Uterus (tissue), 4 donors: ENCODE results near the gene HLCS. TPM values are rescaled to one million over a fixed set of nuclear protein-coding genes. Genes with fewer than 3 reads are reported as not detected.

ENCODE experiments used
- DNase-seq, 2 donors: peaks; one replicate each; pipeline ENCODE4 v3.0.0-alpha.2; 2019 to 2020
- H3K27ac ChIP-seq, 2 donors: fragments of 200-600 bp; sonication (generic); 1 replicate in 1 of 2; 2 replicates in 1 of 2; pipeline ENCODE4 v1.5.1; 2016 to 2018
- H3K27me3 ChIP-seq, 2 donors: fragments of 200-600 bp; sonication (generic); one replicate each; pipeline ENCODE4 v1.5.1; 2018 to 2019; ENCODE audit warnings: control low read depth in 1 of 2
- H3K36me3 ChIP-seq, 2 donors: fragments of 200-600 bp; sonication (generic); one replicate each; pipeline ENCODE4 v1.5.1; 2019; ENCODE audit warnings: control low read depth in 1 of 2
- H3K4me1 ChIP-seq, 2 donors: fragments of 200-600 bp; sonication (generic); one replicate each; pipeline ENCODE4 v1.5.1; 2018 to 2019; ENCODE audit warnings: control low read depth in 1 of 2
- H3K4me3 ChIP-seq, 2 donors: fragments of 200-600 bp; sonication (generic); 1 replicate in 1 of 2; 2 replicates in 1 of 2; pipeline ENCODE4 v1.5.1; 2018 to 2019; ENCODE audit warnings: mild to moderate bottlenecking in 1 of 2
- H3K9me3 ChIP-seq, 2 donors: fragments of 200-600 bp; sonication (generic); one replicate each; pipeline ENCODE4 v1.5.1; 2019; ENCODE audit warnings: control low read depth in 1 of 2
- POLR2A ChIP-seq, 2 donors: fragments of 450-650 bp; IDR thresholded peaks; one replicate each; pipeline ENCODE4 v1.6.1; 2016; ENCODE audit warnings: antibody characterized with exemption in 2 of 2, mild to moderate bottlenecking in 1 of 2, moderate library complexity in 1 of 2
- intact Hi-C: fragments of 100-400 bp; cut with DNase I; formaldehyde crosslinking; loops from one replicate; pipeline ENCODE4 v1.15.1; 2023; ENCODE audit warnings: low total_unique reads
- total RNA-seq, 4 donors: library from RNA; depleted of rRNA in 3 of 4; stranded (reverse); fragments of >200 nt in 3 of 4; gene quantifications; one replicate each; pipeline versions ENCODE4 v1.1.0 to v1.2.4, GENCODE V29; 2014 to 2023
- TF ChIP-seq, protein P1 (sequence below), 4 experiments: fragments of 200-600 bp in 2 of 4; fragments of 450-650 bp in 2 of 4; sonication (generic) in 2 of 4; IDR thresholded peaks; one replicate each; pipeline ENCODE4 v1.5.1; 2016 to 2019; ENCODE audit warnings: antibody characterized with exemption in 4 of 4, mild to moderate bottlenecking in 2 of 4, moderate library complexity in 1 of 4
- donor health status: DM: yes; HTN: yes; CAD: no.

The HLCS gene
- total RNA-seq, 4 donors from 2014 or later = 3.8 to 31.4 (median 15.4) TPM

DNA sequence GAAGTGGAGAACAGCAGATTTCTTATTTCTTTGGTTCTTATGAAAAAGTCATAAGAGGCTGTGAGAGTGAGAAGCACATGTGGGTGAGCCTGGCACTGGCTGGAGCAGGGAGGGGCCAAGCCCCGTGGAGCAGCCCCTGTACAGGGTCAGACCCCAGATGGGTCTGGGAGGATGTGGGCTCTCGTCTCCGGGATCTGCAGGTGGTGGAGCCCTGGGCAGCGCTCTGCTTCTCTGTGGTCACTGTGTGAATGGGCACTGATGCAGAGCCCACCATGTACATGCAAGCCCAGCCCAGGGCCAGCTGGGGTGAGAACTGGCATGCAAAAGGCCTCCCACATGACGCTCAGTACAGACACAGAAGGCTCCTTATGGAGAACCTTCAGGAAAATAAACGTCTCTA is 200.0 kb downstream of the HLCS start:
- H3K4me3 ChIP-seq = no peak overlapping the region
- intact Hi-C loops = no loop called here
- H3K9me3 ChIP-seq = no peaks in the 10 kb centered on the region
- no peaks in the 10 kb centered on the region for H3K27me3 ChIP-seq
- DNase-seq = no peak
- TF ChIP-seq, protein P1, sequence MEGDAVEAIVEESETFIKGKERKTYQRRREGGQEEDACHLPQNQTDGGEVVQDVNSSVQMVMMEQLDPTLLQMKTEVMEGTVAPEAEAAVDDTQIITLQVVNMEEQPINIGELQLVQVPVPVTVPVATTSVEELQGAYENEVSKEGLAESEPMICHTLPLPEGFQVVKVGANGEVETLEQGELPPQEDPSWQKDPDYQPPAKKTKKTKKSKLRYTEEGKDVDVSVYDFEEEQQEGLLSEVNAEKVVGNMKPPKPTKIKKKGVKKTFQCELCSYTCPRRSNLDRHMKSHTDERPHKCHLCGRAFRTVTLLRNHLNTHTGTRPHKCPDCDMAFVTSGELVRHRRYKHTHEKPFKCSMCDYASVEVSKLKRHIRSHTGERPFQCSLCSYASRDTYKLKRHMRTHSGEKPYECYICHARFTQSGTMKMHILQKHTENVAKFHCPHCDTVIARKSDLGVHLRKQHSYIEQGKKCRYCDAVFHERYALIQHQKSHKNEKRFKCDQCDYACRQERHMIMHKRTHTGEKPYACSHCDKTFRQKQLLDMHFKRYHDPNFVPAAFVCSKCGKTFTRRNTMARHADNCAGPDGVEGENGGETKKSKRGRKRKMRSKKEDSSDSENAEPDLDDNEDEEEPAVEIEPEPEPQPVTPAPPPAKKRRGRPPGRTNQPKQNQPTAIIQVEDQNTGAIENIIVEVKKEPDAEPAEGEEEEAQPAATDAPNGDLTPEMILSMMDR (IDR thresholded peaks at IDR 0.05) = no peak
- no peak for TF ChIP-seq POLR2A (IDR thresholded peaks at IDR 0.05)
- H3K4me1 ChIP-seq = no peaks in the 10 kb centered on the region
- H3K36me3 ChIP-seq = no peaks in the 10 kb centered on the region
- H3K27ac ChIP-seq = no peak overlapping the region

DNA sequence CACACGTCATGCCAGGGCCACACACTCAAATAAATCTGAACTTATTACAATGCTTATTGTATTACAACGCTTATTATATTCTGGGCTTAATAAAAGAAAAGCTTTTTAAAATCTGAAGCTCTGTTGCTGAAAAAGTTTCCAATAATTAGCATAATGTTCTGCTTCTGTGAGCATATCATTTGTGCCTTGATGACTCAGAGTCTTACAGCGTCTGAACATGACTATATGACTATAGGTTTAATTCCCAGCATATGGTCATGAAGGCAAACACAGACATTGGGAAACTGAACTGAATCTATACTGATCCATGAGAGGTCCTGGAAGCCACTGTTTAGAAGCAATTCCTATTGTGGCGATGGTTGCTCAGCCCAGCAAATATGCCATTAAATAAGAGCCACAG is 201.2 kb downstream of the HLCS start:
- no peaks in the 10 kb centered on the region for H3K36me3 ChIP-seq
- H3K9me3 ChIP-seq = no peaks in the 10 kb centered on the region
- no peak overlapping the region for H3K4me3 ChIP-seq
- intact Hi-C loops = no loop called here
- no peaks in the 10 kb centered on the region for H3K27me3 ChIP-seq
- no peak for DNase-seq
- H3K4me1 ChIP-seq = no peaks in the 10 kb centered on the region
- TF ChIP-seq, protein P1 (IDR thresholded peaks at IDR 0.05) = no peak
- no peak for TF ChIP-seq POLR2A (IDR thresholded peaks at IDR 0.05)
- no peak overlapping the region for H3K27ac ChIP-seq

DNA sequence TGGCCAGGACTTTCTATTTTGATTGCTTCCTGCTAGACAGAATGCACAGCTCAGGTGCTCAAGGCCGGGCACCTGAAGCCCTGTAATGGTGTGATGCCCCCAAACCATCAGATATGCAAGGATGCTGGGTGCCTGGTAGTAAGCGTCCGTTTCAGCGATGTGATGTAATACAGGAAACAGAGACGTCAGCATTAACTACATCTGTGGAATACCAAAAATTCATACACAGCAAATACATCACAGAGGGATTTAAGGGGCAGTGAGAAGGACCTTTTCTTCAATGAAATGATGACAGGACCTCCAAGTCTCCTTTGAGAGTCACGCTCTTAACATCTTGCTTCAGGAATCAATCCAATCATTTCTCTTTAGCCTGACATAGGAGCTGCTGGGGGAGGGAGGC is 203.2 kb downstream of the HLCS start:
- H3K27ac ChIP-seq = no peak overlapping the region
- DNase-seq = no peak
- H3K4me1 ChIP-seq = no peaks in the 10 kb centered on the region
- TF ChIP-seq POLR2A (IDR thresholded peaks at IDR 0.05) = no peak
- TF ChIP-seq, protein P1 (IDR thresholded peaks at IDR 0.05) = no peak
- H3K4me3 ChIP-seq = no peak overlapping the region
- no peaks in the 10 kb centered on the region for H3K27me3 ChIP-seq
- intact Hi-C loops = no loop called here
- H3K9me3 ChIP-seq = no peaks in the 10 kb centered on the region
- no peaks in the 10 kb centered on the region for H3K36me3 ChIP-seq

DNA sequence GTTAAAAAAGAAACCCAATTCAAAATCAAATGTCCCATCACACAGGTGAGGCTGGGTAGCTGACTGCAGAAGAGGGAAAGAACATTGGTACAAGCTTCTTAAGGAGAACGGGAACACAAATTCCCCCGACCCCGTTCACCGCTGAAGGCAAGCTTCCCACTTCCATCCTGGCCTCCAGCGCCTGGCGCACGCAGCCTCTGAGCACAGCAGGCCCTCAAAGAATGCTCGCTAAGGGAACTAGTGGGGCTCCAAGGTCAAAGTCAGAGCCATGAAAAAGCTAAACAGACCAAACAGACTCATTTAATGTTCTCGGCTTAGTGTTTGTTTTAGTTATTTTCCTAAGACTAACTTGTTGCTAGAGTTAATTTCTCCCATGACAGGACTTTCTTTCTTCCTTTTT is 203.8 kb downstream of the HLCS start:
- H3K4me1 ChIP-seq = no peaks in the 10 kb centered on the region
- H3K27me3 ChIP-seq = no peaks in the 10 kb centered on the region
- TF ChIP-seq, protein P1 (IDR thresholded peaks at IDR 0.05) = no peak
- TF ChIP-seq POLR2A (IDR thresholded peaks at IDR 0.05) = no peak
- H3K27ac ChIP-seq = no peak overlapping the region
- H3K36me3 ChIP-seq = no peaks in the 10 kb centered on the region
- intact Hi-C loops = no loop called here
- no peak overlapping the region for H3K4me3 ChIP-seq
- no peak for DNase-seq
- H3K9me3 ChIP-seq = no peaks in the 10 kb centered on the region

DNA sequence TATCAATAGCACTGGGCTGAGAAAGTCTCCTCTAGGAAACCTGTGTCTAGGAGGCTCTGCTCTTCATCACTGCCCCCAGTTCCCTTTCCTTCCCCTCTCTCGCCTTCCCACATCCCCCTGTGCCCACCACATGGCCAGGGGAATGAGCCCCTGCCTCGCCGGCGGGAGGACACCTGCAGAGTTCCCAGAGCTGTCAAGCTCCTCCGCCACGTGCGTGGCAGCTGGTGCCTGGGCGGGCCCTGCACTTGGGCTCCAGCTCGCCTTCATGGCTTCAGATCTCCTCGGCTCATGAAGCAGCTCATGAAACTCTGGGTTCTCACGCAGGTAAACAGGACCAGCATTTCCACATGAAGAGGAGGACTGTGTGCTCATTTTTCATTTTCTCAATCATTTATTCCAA is 204.8 kb downstream of the HLCS start:
- DNase-seq = no peak
- intact Hi-C loops = no loop called here
- H3K4me1 ChIP-seq = no peaks in the 10 kb centered on the region
- H3K27me3 ChIP-seq = no peaks in the 10 kb centered on the region
- H3K9me3 ChIP-seq = no peaks in the 10 kb centered on the region
- H3K4me3 ChIP-seq = no peak overlapping the region
- no peaks in the 10 kb centered on the region for H3K36me3 ChIP-seq
- H3K27ac ChIP-seq = no peak overlapping the region
- TF ChIP-seq, protein P1 (IDR thresholded peaks at IDR 0.05) = no peak
- no peak for TF ChIP-seq POLR2A (IDR thresholded peaks at IDR 0.05)
